ENCODE measurements around the gene CAMK2B.

DNA sequence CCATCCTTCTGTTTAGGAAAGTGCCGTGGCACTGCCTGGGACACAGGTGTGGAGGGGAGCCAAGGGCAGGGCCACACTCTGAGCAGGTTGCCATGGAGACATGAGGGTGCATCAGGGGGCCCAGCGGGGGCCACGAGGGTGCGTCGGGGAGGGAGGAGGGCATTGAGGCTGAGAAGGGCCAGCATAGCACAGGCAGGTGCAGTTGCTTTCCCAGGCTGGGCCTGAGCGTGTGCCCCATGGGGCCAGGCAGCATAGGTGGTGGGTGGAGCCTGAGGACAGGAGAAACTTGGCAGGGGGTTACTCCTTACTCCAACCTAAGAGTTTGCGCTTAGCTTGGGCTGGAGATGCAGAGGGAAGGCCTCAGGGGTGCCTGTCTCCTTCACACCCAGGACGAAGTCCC lies 109.4 kb downstream of the CAMK2B start:
- TF ChIP-seq POLR2A (IDR thresholded peaks at IDR 0.05), result no peak
- TF ChIP-seq, protein P1, sequence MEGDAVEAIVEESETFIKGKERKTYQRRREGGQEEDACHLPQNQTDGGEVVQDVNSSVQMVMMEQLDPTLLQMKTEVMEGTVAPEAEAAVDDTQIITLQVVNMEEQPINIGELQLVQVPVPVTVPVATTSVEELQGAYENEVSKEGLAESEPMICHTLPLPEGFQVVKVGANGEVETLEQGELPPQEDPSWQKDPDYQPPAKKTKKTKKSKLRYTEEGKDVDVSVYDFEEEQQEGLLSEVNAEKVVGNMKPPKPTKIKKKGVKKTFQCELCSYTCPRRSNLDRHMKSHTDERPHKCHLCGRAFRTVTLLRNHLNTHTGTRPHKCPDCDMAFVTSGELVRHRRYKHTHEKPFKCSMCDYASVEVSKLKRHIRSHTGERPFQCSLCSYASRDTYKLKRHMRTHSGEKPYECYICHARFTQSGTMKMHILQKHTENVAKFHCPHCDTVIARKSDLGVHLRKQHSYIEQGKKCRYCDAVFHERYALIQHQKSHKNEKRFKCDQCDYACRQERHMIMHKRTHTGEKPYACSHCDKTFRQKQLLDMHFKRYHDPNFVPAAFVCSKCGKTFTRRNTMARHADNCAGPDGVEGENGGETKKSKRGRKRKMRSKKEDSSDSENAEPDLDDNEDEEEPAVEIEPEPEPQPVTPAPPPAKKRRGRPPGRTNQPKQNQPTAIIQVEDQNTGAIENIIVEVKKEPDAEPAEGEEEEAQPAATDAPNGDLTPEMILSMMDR (IDR thresholded peaks at IDR 0.05), result no peak
